Right lung (tissue), 5 donors: Measurements from ENCODE around the gene SETD2. TPM values are rescaled to one million over a fixed set of nuclear protein-coding genes. Genes with fewer than 3 reads are reported as not detected.

ENCODE experiments used
- DNase-seq, 2 donors: peaks; one replicate each; pipeline ENCODE4 v3.0.0-alpha.2; 2013
- polyA plus RNA-seq, 5 donors: library from polyadenylated mRNA; unstranded; fragments of 120-200 nt; gene quantifications; one replicate each; pipeline versions ENCODE4 v1.2.1 to v1.2.3, GENCODE V29; 2013; ENCODE audit warnings: inconsistent platforms in 1 of 5, low replicate concordance in 1 of 5; ENCODE audit not compliant: insufficient read length in 5 of 5, insufficient read depth in 1 of 5

Gene SETD2
- polyA plus RNA-seq, 5 donors = 44.0 to 64.0 (median 61.7) TPM

- no peak for DNase-seq
Observed at GRCh38 chr3:47000198-47000815, 163.6 kb downstream of the SETD2 start.

DNA sequence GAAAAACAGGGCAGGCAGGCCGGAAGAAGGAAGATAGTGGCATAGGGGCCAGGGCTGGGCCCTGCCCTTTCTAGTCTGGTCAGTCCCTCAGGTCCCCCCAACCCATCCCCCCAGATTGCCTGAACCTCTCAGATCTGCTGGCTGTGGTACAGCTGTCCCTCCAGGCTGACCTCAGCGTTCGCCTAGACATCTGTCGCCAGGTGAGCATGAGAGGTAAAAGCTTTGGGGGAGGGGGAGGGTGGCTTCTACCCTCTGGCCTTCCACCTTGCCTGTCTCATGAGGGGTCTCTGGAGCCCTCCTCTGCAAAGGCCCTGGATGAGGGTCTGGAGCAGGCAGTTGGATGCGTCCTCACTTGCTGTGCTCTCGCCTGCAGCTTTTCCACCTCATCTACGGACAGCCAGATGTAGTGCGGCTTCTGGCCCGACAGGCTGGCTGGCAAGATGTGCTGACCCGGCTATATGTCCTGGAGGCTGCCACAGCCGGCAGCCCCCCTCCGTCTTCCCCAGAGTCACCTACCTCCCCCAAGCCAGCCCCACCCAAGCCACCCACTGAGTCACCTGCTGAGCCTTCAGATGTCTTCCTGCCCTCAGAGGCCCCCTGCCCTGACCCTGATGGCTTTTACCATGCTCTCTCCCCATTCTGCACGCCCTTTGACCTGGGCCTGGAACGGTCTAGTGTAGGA, 164.3 kb downstream of the SETD2 start:
- no peak for DNase-seq

DNA sequence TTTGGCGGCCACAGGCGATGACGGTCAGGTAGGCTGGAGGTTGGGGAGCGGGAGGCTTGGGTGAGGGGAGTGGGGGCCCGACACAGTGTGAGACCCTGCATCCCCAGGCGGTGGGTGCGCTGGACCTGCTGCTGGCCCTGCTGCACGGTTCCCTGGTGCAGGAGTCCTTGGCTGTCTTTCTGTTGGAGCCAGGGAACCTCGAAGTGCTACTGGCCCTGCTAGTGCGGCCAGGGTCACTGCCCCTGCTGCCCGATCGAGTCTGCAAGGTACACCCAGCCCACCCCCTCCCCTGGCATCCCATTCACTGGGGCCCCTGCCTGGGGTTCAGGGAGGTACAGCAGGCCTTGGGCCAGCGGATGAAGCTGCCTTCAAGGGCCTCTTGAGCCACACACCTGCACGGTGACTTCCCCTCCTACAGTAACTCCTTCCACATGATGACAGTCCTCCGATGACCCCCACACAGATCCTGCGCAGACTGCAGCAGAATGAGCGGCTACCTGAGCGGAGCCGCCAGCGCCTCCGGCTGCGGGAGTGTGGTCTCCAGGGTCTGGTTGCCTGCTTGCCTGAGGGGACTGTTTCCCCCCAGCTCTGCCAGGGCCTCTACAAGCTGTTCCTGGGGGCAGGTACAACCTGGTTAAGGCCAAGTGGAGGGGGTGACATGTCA, 164.9 kb downstream of the SETD2 start:
- DNase-seq = no peak

DNA sequence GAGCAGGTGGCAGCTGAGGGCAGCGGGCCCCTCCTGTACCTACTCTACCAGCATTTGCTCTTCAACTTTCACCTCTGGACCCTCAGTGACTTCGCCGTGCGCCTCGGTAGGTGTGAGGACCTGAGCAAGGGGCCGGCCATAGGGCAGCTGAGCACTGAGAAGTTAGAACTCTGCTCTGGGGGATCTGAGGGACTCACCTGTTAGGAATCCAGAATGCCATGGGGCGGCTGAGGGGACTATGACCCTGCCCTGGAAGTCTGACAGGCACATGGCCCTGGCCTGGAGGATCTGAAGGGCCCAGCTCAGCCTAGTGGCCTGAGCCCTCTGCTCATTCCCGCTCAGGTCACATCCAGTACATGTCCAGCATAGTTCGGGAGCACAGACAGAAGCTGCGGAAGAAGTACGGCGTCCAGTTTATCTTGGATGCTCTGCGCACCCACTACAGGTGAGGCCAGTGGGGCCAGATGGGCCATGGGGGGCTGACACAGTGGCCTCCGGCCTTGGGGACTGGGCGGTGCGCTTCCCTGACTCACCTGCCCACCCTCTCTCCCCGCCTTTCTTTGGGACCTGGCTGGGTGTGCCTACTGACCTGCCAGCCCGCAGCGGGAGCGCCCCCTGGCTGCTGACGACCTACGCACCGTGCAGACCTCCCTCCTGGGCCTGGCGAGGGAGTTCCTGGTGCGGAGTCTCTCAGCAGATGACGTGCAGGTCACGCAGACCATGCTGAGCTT, 165.6 kb downstream of the SETD2 start:
- no peak for DNase-seq

GRCh38 chr3:46997453-46998091, 166.3 kb downstream of the SETD2 start:
- no peak for DNase-seq

DNA sequence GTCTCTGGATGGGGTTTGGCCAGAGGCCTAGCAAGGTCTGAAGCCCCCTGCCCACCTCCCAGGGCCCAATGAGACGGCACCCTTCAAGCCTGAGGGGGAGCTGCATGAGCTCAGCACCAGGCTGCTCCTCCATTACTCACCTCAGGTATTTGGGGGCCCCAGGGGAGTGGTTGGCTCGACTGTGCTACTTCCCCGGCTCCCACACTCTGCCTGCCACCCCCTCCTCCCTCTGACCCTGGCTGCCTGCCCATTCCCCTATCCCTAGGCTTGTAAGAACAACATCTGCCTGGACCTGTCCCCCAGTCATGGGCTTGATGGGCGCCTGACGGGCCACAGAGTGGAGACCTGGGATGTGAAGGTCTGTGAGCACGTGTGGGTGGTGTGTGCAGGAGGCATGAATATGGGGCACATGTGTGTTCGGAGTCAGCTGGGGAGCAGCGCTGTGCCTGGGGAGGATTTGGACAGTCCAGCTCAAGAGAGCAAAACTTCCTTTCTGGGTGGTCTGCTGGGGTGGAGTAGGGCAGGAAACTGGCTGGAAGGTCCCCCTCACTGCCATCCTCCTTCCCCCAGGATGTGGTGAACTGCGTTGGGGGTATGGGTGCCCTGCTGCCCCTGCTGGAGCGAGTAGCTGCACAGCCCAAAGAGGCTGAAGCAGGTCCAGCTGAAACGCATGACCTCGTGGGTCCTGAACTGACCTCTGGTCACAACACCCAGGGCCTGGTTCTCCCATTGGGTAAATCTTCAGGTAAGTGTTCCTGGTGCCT, 167.0 kb downstream of the SETD2 start:
- no peak for DNase-seq

GRCh38 chr3:46995901-46996562, 167.9 kb downstream of the SETD2 start:
- no peak for DNase-seq

GRCh38 chr3:46994801-46995731, 168.8 kb downstream of the SETD2 start:
- no peak for DNase-seq

- no peak for DNase-seq
Observed at GRCh38 chr3:46993986-46994385, 169.9 kb downstream of the SETD2 start.

DNA sequence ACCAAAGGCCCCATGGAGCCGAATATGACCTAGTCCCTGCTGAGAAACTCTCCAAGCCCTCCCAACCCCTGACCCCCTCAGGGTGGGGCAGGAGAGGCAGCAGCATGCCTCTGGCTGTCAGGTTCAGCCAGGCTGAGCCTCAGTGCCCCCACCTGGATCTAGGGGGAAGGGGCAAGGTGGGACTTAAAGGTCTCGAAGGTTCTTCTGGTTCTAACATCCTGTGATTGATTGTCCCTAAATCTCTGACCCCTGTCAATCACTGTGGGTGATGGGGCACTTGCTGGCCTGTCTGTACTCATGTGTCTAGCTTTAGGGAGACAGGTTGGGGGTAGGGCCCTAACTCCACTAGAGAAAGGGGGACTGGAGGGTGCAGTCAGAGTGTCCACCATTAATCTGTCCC, 170.6 kb downstream of the SETD2 start:
- DNase-seq = no peak

GRCh38 chr3:46992231-46992630, 171.7 kb downstream of the SETD2 start:
- no peak for DNase-seq

GRCh38 chr3:46991406-46992165, 172.3 kb downstream of the SETD2 start:
- DNase-seq = no peak

GRCh38 chr3:46990573-46991374, 173.1 kb downstream of the SETD2 start:
- DNase-seq = no peak

- no peak for DNase-seq
Observed at GRCh38 chr3:46989146-46989810, 174.6 kb downstream of the SETD2 start.

- no peak for DNase-seq
Observed at GRCh38 chr3:46988616-46989015, 175.3 kb downstream of the SETD2 start.

- DNase-seq = no peak
Observed at GRCh38 chr3:46987743-46988401, 176.0 kb downstream of the SETD2 start.

- DNase-seq = no peak
Observed at GRCh38 chr3:46987319-46987742, 176.6 kb downstream of the SETD2 start.
